Cardiac muscle cell (in vitro differentiated cells and primary cell): ENCODE measurements around the gene FGFR3. TPM values are rescaled to one million over a fixed set of nuclear protein-coding genes. Genes with fewer than 3 reads are reported as not detected.

Experiments used
- DNase-seq, 2 donors: peaks; one replicate each; pipeline versions ENCODE4 v3.0.0 to v3.0.0-alpha.2; 2010 to 2017; ENCODE audit warnings: low read depth in 1 of 2, low spot score in 1 of 2
- H3K27ac ChIP-seq: fragments of 200-600 bp; sonication (generic); 2 replicates; pipeline ENCODE4 v1.5.1; 2016
- H3K27me3 ChIP-seq: fragments of 200-600 bp; sonication (generic); 2 replicates; pipeline ENCODE4 v1.6.0; 2016; ENCODE audit warnings: control low read depth
- H3K36me3 ChIP-seq: fragments of 200-600 bp; sonication (generic); 2 replicates; pipeline ENCODE4 v1.5.1; 2016; ENCODE audit warnings: control low read depth
- H3K4me1 ChIP-seq: fragments of 200-600 bp; sonication (generic); 2 replicates; pipeline ENCODE4 v1.8.1; 2017; ENCODE audit warnings: low read depth, mild to moderate bottlenecking, mixed run types
- H3K4me3 ChIP-seq: fragments of 200-600 bp; sonication (generic); 2 replicates; pipeline ENCODE4 v1.5.1; 2016; ENCODE audit warnings: mild to moderate bottlenecking
- H3K9me3 ChIP-seq: fragments of 200-600 bp; sonication (generic); 2 replicates; pipeline ENCODE4 v1.5.1; 2017; ENCODE audit warnings: low read depth, mild to moderate bottlenecking, control low read depth
- polyA plus RNA-seq: library from polyadenylated mRNA; unstranded; fragments of >200 nt; fragmentation: Nextera tagmentation; extraction: Ambion mirVana; gene quantifications from 2 replicates; pipeline ENCODE4 v1.2.1, GENCODE V29; 2016
- total RNA-seq: library from RNA; depleted of rRNA; stranded (reverse); fragments of >200 nt; gene quantifications from 2 replicates; pipeline ENCODE4 v1.2.3, GENCODE V29; 2016
- TF ChIP-seq, protein P1 (sequence below): IDR thresholded peaks from 2 replicates; pipeline ENCODE4 v1.5.1; 2012; ENCODE audit warnings: low read depth, mild to moderate bottlenecking, low read length

The FGFR3 gene
- total and polyA plus RNA-seq, 2 experiments from 2014 or later = 39.2 to 47.3 TPM

DNA sequence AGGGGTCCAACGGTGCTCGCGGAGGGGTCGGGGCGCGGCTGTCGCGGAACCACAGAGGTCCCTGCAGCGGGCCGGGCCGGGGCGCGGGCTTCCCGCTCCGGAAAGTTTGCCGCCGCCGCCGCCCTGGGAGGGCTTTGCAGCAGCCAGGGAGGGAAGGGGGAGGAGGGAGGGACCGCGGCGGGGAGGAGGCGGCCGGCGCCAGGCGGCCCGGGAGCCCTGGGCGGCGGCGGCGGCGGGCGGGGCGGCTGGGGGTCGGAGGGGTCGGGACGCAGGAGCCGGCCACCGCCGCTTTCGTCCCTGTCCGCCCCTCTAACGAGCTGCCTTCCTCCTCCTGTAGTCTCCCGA lies 375 bp downstream of the FGFR3 start:
- Histone ChIP-seq H3K27me3 (no peaks in the 10 kb centered on the region), H3K27ac (peak overlapping the region; percentile 69), H3K36me3 (no peaks in the 10 kb centered on the region), H3K4me3 (peak overlapping the region; percentile 54), H3K9me3 (no peaks in the 10 kb centered on the region), H3K4me1 (peaks cover 14% of the 10 kb centered on the region)
- TF ChIP-seq, protein P1, sequence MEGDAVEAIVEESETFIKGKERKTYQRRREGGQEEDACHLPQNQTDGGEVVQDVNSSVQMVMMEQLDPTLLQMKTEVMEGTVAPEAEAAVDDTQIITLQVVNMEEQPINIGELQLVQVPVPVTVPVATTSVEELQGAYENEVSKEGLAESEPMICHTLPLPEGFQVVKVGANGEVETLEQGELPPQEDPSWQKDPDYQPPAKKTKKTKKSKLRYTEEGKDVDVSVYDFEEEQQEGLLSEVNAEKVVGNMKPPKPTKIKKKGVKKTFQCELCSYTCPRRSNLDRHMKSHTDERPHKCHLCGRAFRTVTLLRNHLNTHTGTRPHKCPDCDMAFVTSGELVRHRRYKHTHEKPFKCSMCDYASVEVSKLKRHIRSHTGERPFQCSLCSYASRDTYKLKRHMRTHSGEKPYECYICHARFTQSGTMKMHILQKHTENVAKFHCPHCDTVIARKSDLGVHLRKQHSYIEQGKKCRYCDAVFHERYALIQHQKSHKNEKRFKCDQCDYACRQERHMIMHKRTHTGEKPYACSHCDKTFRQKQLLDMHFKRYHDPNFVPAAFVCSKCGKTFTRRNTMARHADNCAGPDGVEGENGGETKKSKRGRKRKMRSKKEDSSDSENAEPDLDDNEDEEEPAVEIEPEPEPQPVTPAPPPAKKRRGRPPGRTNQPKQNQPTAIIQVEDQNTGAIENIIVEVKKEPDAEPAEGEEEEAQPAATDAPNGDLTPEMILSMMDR = no peak
- DNase-seq = peak; percentile 42 to 63

DNA sequence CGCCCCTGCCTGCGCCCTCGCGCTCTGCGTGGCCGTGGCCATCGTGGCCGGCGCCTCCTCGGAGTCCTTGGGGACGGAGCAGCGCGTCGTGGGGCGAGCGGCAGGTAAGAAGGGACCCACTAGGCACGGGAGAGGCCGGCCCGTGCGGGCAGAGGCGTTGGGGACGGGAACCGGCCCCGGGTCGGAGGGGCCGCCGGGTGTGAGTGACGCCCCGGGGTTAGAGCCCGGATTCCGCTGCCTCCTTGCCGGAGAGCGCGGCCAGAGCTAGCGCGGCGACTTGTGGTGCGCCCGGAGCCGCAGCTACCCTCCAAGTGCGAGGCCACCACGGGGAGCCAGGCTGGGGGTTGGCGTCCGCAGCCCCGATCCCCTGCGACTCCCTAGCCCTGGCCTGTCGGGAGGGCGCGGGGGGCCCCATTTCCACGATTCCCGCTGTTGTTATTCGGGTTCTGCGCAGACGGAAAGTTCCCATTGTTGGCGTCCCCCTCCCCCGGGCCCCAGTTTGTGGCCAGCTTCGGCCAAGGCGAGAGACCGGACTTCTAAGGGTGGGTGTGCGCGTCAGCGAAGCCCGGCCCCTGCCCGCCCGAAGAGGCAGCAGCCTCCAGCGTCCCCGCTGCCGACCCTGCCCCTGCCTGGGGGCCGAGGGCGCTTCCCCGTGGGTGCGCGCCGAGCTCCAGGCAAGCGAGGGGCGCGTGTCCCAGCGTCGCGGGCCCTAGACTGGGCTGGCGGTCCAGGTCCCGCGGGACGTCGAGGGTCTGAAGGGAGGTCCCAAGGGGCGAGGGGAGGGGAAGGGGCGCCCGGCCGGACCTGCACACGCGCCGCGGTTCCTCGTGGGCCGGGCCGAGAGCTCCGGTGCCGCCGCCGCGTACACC lies 1.1 kb downstream of the FGFR3 start:
- Histone ChIP-seq H3K36me3 (no peaks in the 10 kb centered on the region), H3K9me3 (no peaks in the 10 kb centered on the region), H3K4me1 (peaks cover 14% of the 10 kb centered on the region), H3K27ac (no peak overlapping the region), H3K27me3 (no peaks in the 10 kb centered on the region), H3K4me3 (peak overlapping the region; percentile 54)
- TF ChIP-seq, protein P1 = no peak
- DNase-seq = peak in 1 of 2 donors; percentile 57

DNA sequence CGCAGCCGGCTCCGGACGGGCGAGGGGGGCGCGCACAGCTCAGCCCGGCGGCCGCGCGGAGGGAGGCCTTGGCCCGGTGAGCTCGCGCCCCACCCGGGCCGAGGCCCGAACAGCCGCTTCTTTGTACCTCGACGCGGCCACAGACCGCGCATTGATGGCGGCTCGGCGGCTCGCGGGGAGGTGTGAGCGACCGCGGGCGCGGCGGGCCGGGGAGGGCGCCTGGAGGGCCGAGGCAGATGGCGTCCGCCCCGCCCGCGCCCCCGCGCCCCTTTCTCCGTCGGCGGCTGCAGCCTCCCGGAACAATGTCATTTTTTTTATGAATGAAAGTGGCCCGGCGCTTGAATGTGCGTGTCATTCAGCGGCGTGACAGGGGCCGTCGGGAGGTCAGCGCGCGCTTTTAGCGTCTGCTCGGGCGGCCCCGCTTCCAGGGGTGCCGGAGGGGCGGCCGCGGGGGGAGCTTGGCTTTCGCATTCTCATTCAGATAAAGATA lies 1.8 kb downstream of the FGFR3 start:
- H3K4me3 ChIP-seq = peak overlapping the region; percentile 54
- TF ChIP-seq, protein P1 = no peak
- no peaks in the 10 kb centered on the region for H3K27me3 ChIP-seq
- peaks cover 14% of the 10 kb centered on the region for H3K4me1 ChIP-seq
- no peaks in the 10 kb centered on the region for H3K9me3 ChIP-seq
- no peak overlapping the region for H3K27ac ChIP-seq
- DNase-seq = peak in 1 of 2 donors; percentile 23
- no peaks in the 10 kb centered on the region for H3K36me3 ChIP-seq

DNA sequence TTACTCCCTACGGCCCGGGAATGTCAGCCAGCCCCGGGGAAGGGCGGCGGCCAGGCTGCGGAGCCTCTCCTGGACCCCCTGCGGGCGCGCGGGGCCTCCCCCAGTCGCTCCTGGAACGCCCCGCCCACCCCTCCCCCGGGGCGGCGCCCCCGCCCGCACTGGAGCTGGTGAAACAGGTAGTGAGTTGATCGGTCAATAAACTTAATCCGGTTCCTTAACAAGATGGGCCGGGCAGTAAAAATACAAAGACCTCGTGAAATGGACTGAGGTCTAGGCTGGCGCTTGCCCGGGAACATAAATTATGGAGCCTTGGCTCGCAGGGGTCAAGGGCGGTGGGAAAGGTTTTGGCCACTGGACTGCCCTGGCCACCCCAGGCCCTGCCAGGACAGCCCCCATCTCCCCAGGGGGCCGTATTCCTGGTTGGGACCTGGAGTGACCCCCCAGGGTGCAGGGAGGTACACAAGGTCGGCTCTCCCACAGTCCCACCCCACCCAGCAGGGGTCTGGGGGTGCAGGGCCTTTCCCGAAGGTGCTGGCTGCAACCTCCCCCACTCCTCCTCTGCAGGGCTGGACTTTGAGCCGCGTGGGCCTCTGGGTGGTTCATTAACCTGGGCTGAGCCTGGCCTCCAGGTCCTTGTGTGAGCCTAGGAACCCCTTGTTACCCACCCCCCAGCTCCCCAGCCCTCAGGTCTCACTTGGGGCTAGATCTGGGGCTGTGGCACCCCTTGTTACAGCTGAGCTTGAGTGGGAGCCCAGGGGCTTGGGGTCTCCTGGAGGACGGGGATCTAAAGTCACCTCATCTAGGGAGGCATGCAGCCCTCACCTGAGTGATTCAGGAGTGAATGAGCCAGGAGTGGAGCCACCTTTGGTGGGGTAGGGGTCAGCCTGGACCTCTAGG lies 2.5 kb downstream of the FGFR3 start:
- peaks cover 14% of the 10 kb centered on the region for H3K4me1 ChIP-seq
- H3K9me3 ChIP-seq = no peaks in the 10 kb centered on the region
- peak overlapping the region; percentile 54 for H3K4me3 ChIP-seq
- DNase-seq = no peak
- no peak overlapping the region for H3K27ac ChIP-seq
- no peaks in the 10 kb centered on the region for H3K27me3 ChIP-seq
- TF ChIP-seq, protein P1 = no peak
- H3K36me3 ChIP-seq = no peaks in the 10 kb centered on the region

DNA sequence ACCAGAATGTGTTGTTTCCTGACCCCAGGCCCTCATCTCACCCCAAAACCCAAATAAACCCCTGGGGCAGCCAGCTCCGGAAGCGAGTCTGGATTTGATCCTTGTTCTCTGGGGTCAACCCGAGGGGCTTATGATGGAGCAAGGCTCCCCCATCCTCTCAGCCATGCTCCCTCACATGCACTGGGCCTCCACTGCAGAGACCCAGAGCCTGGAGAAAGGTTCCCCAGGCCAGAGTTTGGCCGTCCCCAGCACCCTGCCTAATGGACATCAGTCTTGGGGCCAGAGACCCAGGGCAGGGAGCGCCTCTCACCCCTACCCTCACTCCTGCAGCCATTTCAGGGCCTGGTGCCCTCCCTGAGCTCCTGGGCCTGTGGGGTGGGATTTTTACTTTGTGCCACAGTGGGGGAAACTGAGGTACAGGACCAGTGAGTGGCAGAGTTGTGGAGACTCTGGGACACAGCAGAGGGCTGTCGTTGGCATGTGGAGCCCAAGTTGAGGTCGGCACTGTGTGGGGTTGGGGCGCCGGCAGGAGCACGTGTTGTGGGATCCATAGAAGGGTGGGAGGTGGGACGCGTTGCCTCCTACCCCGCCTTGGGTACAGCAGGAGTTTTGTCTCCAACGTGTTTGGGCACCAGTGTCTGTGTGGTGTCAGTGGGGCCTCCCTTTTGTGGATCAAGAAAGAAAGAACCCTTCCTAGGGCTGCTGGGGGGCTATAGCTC lies 3.6 kb downstream of the FGFR3 start:
- H3K27ac ChIP-seq = no peak overlapping the region
- peaks cover 14% of the 10 kb centered on the region for H3K4me1 ChIP-seq
- no peaks in the 10 kb centered on the region for H3K9me3 ChIP-seq
- no peak overlapping the region for H3K4me3 ChIP-seq
- no peak for DNase-seq
- no peaks in the 10 kb centered on the region for H3K27me3 ChIP-seq
- TF ChIP-seq, protein P1 = no peak
- no peaks in the 10 kb centered on the region for H3K36me3 ChIP-seq
